Osteocyte (in vitro differentiated cells): ENCODE measurements around the gene GOLIM4. TPM values are rescaled to one million over a fixed set of nuclear protein-coding genes. Genes with fewer than 3 reads are reported as not detected.

Experiments used
- DNase-seq: peaks from one replicate; pipeline ENCODE4 v3.0.0; 2021; ENCODE audit warnings: mixed read lengths; ENCODE audit not compliant: unreplicated experiment; ENCODE audit errors: extremely low spot score
- H3K27ac Mint-ChIP-seq: one replicate; pipeline ENCODE4 v1.8.0; 2021; ENCODE audit warnings: mild to moderate bottlenecking, mixed read lengths; ENCODE audit not compliant: unreplicated experiment
- H3K27me3 Mint-ChIP-seq: one replicate; pipeline ENCODE4 v1.8.0; 2021; ENCODE audit warnings: mixed read lengths; ENCODE audit not compliant: unreplicated experiment
- H3K36me3 Mint-ChIP-seq: one replicate; pipeline ENCODE4 v1.8.0; 2021; ENCODE audit warnings: mixed read lengths; ENCODE audit not compliant: unreplicated experiment
- H3K4me1 Mint-ChIP-seq: one replicate; pipeline ENCODE4 v1.8.0; 2021; ENCODE audit warnings: mixed read lengths; ENCODE audit not compliant: unreplicated experiment
- H3K4me3 Mint-ChIP-seq: one replicate; pipeline ENCODE4 v1.8.0; 2021; ENCODE audit warnings: mild to moderate bottlenecking, moderate library complexity, mixed read lengths; ENCODE audit not compliant: unreplicated experiment
- H3K9me3 Mint-ChIP-seq: one replicate; pipeline ENCODE4 v1.8.0; 2021; ENCODE audit warnings: mixed read lengths; ENCODE audit not compliant: unreplicated experiment
- CTCF ChIP-seq: fragments of 200-600 bp; sonication (generic); IDR thresholded peaks from 2 replicates; pipeline ENCODE4 v1.5.0; 2021; ENCODE audit warnings: antibody characterized with exemption, mild to moderate bottlenecking, moderate library complexity
- total RNA-seq: library from RNA; stranded (reverse); gene quantifications from 2 replicates; pipeline ENCODE4 v1.2.1, GENCODE V29; 2021

The GOLIM4 gene
- total RNA-seq, 1 donor from 2014 or later = 40.5 TPM

DNA sequence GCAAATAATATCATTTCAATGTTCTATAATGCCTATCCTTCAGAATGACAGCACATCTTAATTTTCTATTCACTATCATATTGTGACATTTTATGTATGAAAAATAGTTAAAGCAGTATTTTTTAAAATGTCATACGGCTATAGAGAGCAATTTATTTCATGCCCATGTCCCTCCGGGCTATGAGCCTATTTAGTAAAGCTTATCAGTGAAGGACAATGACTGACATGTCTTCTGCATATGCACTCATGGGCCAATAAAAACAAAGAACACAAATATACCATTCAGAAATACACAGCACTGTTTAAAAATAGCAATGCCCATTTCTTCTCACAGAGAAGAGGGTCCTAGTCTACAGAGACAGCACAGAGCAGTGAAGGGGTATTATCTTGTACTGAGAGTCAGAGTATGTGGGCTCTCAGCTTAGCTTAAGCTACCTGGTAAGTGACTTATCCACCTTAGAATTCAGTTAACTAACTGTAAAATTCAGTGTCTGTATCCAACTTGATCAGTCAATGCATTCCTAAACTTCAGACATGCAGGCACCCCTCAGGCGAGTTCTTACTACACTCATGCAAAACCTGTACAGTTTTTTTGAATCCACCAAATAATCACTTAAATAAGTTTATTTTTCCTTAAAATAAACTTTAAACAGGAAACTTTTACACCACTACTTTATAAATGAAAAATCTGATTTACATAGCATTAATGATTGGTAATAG lies 9.0 kb downstream of the GOLIM4 start:
- H3K4me3 Mint-ChIP-seq = no peak overlapping the region
- no peak for DNase-seq
- no peaks in the 10 kb centered on the region for H3K36me3 Mint-ChIP-seq
- TF ChIP-seq CTCF = no peak
- peaks cover 19% of the 10 kb centered on the region for H3K4me1 Mint-ChIP-seq
- no peaks in the 10 kb centered on the region for H3K27me3 Mint-ChIP-seq
- H3K9me3 Mint-ChIP-seq = no peaks in the 10 kb centered on the region
- no peak overlapping the region for H3K27ac Mint-ChIP-seq

DNA sequence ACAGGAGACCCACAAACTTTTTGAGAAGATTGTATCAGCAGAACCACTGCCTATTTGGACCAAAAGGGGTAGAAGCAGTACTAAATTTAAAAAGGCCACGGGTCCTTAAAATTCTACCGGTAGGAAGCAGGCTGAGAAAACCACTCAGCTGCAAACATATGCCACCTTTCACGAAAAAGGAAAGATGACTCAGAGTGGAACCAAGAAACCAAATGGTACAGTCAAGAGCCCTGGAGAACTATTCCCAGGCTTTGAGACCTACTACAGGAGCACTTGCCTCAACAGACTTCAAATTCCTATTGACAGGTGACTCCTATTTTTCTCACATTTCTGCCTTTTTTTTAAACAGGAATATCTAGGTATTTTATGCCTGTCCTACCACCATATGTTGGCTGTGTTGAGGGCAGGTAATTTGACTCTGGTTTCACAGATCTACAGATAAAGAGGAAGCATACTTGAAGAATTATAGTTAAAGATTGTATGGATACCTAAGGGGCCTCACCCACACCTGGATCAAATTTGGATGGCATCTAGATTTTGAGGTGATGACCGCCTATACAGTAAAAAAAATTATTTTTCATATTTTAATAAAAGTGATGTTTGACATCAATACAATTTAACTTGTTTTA lies 10.1 kb downstream of the GOLIM4 start:
- Mint-ChIP-seq H3K27me3 (no peaks in the 10 kb centered on the region), H3K4me1 (peaks cover 18% of the 10 kb centered on the region), H3K4me3 (no peak overlapping the region), H3K9me3 (no peaks in the 10 kb centered on the region), H3K36me3 (no peaks in the 10 kb centered on the region), H3K27ac (no peak overlapping the region)
- no peak for TF ChIP-seq CTCF
- DNase-seq = no peak

GRCh38 chr3:168083906-168084305 lies 11.8 kb downstream of the GOLIM4 start:
- no peak for TF ChIP-seq CTCF
- no peak for DNase-seq
- H3K9me3 Mint-ChIP-seq = no peaks in the 10 kb centered on the region
- no peak overlapping the region for H3K27ac Mint-ChIP-seq
- no peaks in the 10 kb centered on the region for H3K36me3 Mint-ChIP-seq
- H3K27me3 Mint-ChIP-seq = no peaks in the 10 kb centered on the region
- no peak overlapping the region for H3K4me3 Mint-ChIP-seq
- H3K4me1 Mint-ChIP-seq = peaks cover 13% of the 10 kb centered on the region

GRCh38 chr3:168081856-168082255 lies 13.9 kb downstream of the GOLIM4 start:
- TF ChIP-seq CTCF = no peak
- Mint-ChIP-seq H3K36me3 (no peaks in the 10 kb centered on the region), H3K9me3 (no peaks in the 10 kb centered on the region), H3K4me3 (no peak overlapping the region), H3K4me1 (peaks cover 9% of the 10 kb centered on the region), H3K27ac (no peak overlapping the region), H3K27me3 (no peaks in the 10 kb centered on the region)
- no peak for DNase-seq

DNA sequence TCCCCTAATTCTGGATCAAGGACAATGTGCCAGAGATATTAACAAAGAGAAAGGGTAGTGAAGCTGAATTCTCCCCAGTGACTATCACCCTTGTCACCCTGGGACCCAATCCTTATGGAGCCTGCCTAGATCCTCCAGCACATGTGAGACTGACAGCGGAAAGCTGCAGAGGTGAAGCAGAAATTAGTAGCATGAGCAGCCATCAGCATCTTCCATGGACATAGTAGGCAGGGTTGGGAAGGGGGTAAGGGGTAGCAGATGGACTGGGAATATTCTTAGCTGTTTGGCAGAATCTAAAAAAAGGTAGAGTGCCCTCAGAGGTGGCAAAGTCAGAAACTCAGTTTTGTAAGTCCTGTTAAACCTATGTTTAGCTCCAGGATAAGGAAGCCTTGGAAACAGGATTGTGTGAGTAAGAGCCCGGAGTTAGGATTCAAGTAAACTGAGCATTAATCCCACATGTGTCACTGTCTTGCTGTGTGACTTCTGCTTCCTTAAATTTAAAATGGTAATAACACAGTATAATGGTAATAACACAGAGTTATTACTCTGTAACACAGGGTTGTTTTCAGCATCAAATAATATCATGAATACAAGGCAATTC lies 14.5 kb downstream of the GOLIM4 start:
- Mint-ChIP-seq H3K4me3 (no peak overlapping the region), H3K27me3 (no peaks in the 10 kb centered on the region), H3K4me1 (peaks cover 5% of the 10 kb centered on the region), H3K9me3 (no peaks in the 10 kb centered on the region), H3K36me3 (no peaks in the 10 kb centered on the region), H3K27ac (no peak overlapping the region)
- DNase-seq = no peak
- no peak for TF ChIP-seq CTCF
